MM.1S (cell line): Measurements from ENCODE around the gene EFHD2.

Experiments
- DNase-seq: peaks from one replicate; pipeline ENCODE4 v3.0.0-alpha.2; 2015
- H2AFZ ChIP-seq: fragments of 300-600 bp; sonication (generic); 2 replicates; pipeline ENCODE4 v1.6.0; 2016; ENCODE audit warnings: antibody characterized with exemption, low read length
- H3F3A ChIP-seq: fragments of 300-600 bp; sonication (generic); 2 replicates; pipeline ENCODE4 v1.6.1; 2016; ENCODE audit warnings: mild to moderate bottlenecking, antibody characterized with exemption, low read length, moderate library complexity, mixed read lengths; ENCODE audit not compliant: insufficient read depth
- H3K27ac ChIP-seq: fragments of 300-600 bp; sonication (generic); 2 replicates; pipeline ENCODE4 v1.5.1; 2016; ENCODE audit warnings: mild to moderate bottlenecking, low read length
- H3K27me3 ChIP-seq: fragments of 300-600 bp; sonication (generic); replicated peaks from 2 replicates; pipeline ENCODE4 v1.6.0; 2016; ENCODE audit warnings: low read length; ENCODE audit not compliant: insufficient read depth
- H3K36me3 ChIP-seq: fragments of 300-600 bp; sonication (generic); replicated peaks from 2 replicates; pipeline ENCODE4 v1.6.1; 2016; ENCODE audit warnings: mild to moderate bottlenecking, low read length, mixed read lengths; ENCODE audit not compliant: insufficient read depth
- H3K4me1 ChIP-seq: fragments of 300-600 bp; sonication (generic); 2 replicates; pipeline ENCODE4 v1.6.1; 2016; ENCODE audit warnings: low read length, mixed read lengths
- H3K4me2 ChIP-seq: fragments of 300-600 bp; sonication (generic); 2 replicates; pipeline ENCODE4 v1.6.0; 2016; ENCODE audit warnings: low read depth, low read length
- H3K4me3 ChIP-seq: fragments of 300-600 bp; sonication (generic); 2 replicates; pipeline ENCODE4 v1.5.1; 2016; ENCODE audit warnings: low read length, mixed read lengths
- H3K79me2 ChIP-seq: fragments of 300-600 bp; sonication (generic); 2 replicates; pipeline ENCODE4 v1.6.1; 2016; ENCODE audit warnings: mixed run types, low read length, mixed read lengths
- H3K9ac ChIP-seq: fragments of 300-600 bp; sonication (generic); 2 replicates; pipeline ENCODE4 v1.6.1; 2016; ENCODE audit warnings: low read length, mixed read lengths
- H3K9me2 ChIP-seq: fragments of 300-600 bp; sonication (generic); replicated peaks from 2 replicates; pipeline ENCODE4 v1.6.1; 2016; ENCODE audit warnings: mild to moderate bottlenecking, low read length, mixed read lengths; ENCODE audit not compliant: insufficient read depth
- H3K9me3 ChIP-seq: fragments of 300-600 bp; sonication (generic); replicated peaks from 2 replicates; pipeline ENCODE4 v1.6.1; 2016; ENCODE audit warnings: mild to moderate bottlenecking, low read length, mixed read lengths; ENCODE audit not compliant: insufficient read depth
- H4K20me1 ChIP-seq: fragments of 300-600 bp; sonication (generic); 2 replicates; pipeline ENCODE4 v1.6.1; 2016; ENCODE audit warnings: mild to moderate bottlenecking, low read length, moderate library complexity, mixed read lengths; ENCODE audit not compliant: insufficient read depth
- CTCF ChIP-seq: fragments of 300-600 bp; sonication (generic); IDR thresholded peaks from 2 replicates; pipeline ENCODE4 v1.5.1; 2016; ENCODE audit warnings: antibody characterized with exemption, low read length, mixed read lengths
- EZH2 ChIP-seq: fragments of 300-600 bp; sonication (generic); optimal IDR thresholded peaks from 2 replicates; pipeline ENCODE3; 2017; ENCODE audit warnings: low read depth, mild to moderate bottlenecking, antibody characterized with exemption, low read length, mixed read lengths
- EZH2phosphoT487 ChIP-seq: fragments of 300-600 bp; sonication (generic); IDR thresholded peaks from 2 replicates; pipeline ENCODE4 v1.6.1; 2018; ENCODE audit warnings: antibody characterized with exemption, low read length

Gene EFHD2

DNA sequence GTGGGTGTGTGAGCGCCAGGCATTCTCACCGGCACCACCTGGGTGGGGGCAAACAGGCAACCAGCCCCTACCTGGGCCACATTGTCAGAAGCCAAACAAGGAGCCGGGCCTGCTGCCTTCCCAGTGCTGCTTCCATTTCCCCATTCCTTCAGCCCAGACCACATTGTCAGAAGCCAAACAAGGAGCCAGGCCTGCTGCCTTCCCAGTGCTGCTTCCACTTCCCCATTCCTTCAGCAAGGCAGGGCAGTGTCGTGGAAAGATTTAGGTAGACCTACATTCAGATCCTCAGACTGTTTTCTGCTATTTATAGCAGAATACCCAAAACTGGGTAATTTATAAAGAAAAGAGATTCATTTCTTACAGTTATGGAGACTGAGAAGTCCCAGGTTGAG is 47.0 kb upstream of the EFHD2 start:
- H3K4me2 ChIP-seq = peak overlapping the region; percentile 41
- H3K9me3 ChIP-seq = no peaks in the 10 kb centered on the region
- no peak for DNase-seq
- H3F3A ChIP-seq = peaks cover 5% of the 10 kb centered on the region; the same call in 1 of the 2 replicates
- H3K9ac ChIP-seq = no peak overlapping the region
- H4K20me1 ChIP-seq = no peaks in the 10 kb centered on the region
- H2AFZ ChIP-seq = peak overlapping the region; percentile 77
- H3K79me2 ChIP-seq = no peaks in the 10 kb centered on the region
- H3K27me3 ChIP-seq = no peaks in the 10 kb centered on the region
- TF ChIP-seq CTCF = no peak
- no peak for TF ChIP-seq EZH2phosphoT487
- TF ChIP-seq EZH2 = no peak
- H3K36me3 ChIP-seq = no peaks in the 10 kb centered on the region
- H3K4me3 ChIP-seq = peak overlapping the region; percentile 18
- no peaks in the 10 kb centered on the region for H3K9me2 ChIP-seq
- H3K27ac ChIP-seq = peak overlapping the region; percentile 73; the same call in 1 of the 2 replicates
- H3K4me1 ChIP-seq = peaks cover 13% of the 10 kb centered on the region

- TF ChIP-seq EZH2phosphoT487 = no peak
- no peak for TF ChIP-seq EZH2
- TF ChIP-seq CTCF = no peak
- no peak for DNase-seq
Observed at GRCh38 chr1:15364740-15365139, 44.9 kb upstream of the EFHD2 start.

GRCh38 chr1:15368888-15369287 is 40.8 kb upstream of the EFHD2 start:
- Histone ChIP-seq H3K4me3 (no peak overlapping the region), H4K20me1 (no peaks in the 10 kb centered on the region), H3K4me1 (peaks cover 5% of the 10 kb centered on the region; the same call in 1 of the 2 replicates), H3K9me2 (no peaks in the 10 kb centered on the region), H3K27me3 (no peaks in the 10 kb centered on the region), H3K79me2 (no peaks in the 10 kb centered on the region), H2AFZ (no peak overlapping the region), H3F3A (no peaks in the 10 kb centered on the region), H3K27ac (no peak overlapping the region), H3K9me3 (no peaks in the 10 kb centered on the region), H3K4me2 (no peak overlapping the region), H3K36me3 (no peaks in the 10 kb centered on the region), H3K9ac (no peak overlapping the region)
- TF ChIP-seq EZH2 (no peak), CTCF (no peak), EZH2phosphoT487 (no peak)
- DNase-seq = no peak

More at GRCh38 chr1:15364740-15365139, 44.9 kb upstream of the EFHD2 start:
- peaks cover 5% of the 10 kb centered on the region; the same call in 1 of the 2 replicates for H3F3A ChIP-seq
- H3K4me1 ChIP-seq = peaks cover 18% of the 10 kb centered on the region
- H3K27me3 ChIP-seq = no peaks in the 10 kb centered on the region
- H3K36me3 ChIP-seq = no peaks in the 10 kb centered on the region
- no peak overlapping the region for H3K4me3 ChIP-seq
- H2AFZ ChIP-seq = no peak overlapping the region
- no peaks in the 10 kb centered on the region for H4K20me1 ChIP-seq
- H3K9me3 ChIP-seq = no peaks in the 10 kb centered on the region
- H3K79me2 ChIP-seq = no peaks in the 10 kb centered on the region
- no peak overlapping the region for H3K9ac ChIP-seq
- H3K27ac ChIP-seq = no peak overlapping the region
- H3K4me2 ChIP-seq = no peak overlapping the region
- no peaks in the 10 kb centered on the region for H3K9me2 ChIP-seq
